Ishikawa (cell line): ENCODE data around the gene CSTB.

Experiments used
- CEBPB ChIP-seq: IDR thresholded peaks from 2 replicates; pipeline ENCODE4 v1.6.1; 2012
- CREB1 ChIP-seq: IDR thresholded peaks from 2 replicates; pipeline ENCODE4 v1.6.1; 2012; ENCODE audit warnings: low read depth
- EGR1 ChIP-seq: IDR thresholded peaks from 2 replicates; pipeline ENCODE4 v1.6.1; 2012
- EP300 ChIP-seq: IDR thresholded peaks from 2 replicates; pipeline ENCODE4 v1.6.1; 2012; ENCODE audit warnings: borderline replicate concordance
- FOXM1 ChIP-seq: IDR thresholded peaks from 2 replicates; pipeline ENCODE4 v1.6.1; 2012; ENCODE audit warnings: low read depth, borderline replicate concordance
- MAX ChIP-seq: IDR thresholded peaks from 2 replicates; pipeline ENCODE4 v1.6.1; 2012
- NFIC ChIP-seq: IDR thresholded peaks from 2 replicates; pipeline ENCODE4 v1.6.1; 2012
- RAD21 ChIP-seq: IDR thresholded peaks from 2 replicates; pipeline ENCODE4 v1.6.1; 2012; ENCODE audit warnings: low read depth
- REST ChIP-seq: IDR thresholded peaks from 2 replicates; pipeline ENCODE4 v1.6.1; 2012; ENCODE audit warnings: low read depth, mild to moderate bottlenecking
- TAF1 ChIP-seq: IDR thresholded peaks from 2 replicates; pipeline ENCODE4 v1.6.1; 2012; ENCODE audit warnings: low read depth, mild to moderate bottlenecking
- TCF12 ChIP-seq: IDR thresholded peaks from 2 replicates; pipeline ENCODE4 v1.6.1; 2012; ENCODE audit warnings: low read depth
- TEAD4 ChIP-seq: IDR thresholded peaks from 2 replicates; pipeline ENCODE4 v1.6.1; 2012
- YY1 ChIP-seq: IDR thresholded peaks from 2 replicates; pipeline ENCODE4 v1.6.1; 2012; ENCODE audit warnings: low read depth
- ZBTB7A ChIP-seq: IDR thresholded peaks from 2 replicates; pipeline ENCODE4 v1.6.1; 2012; ENCODE audit warnings: low read depth
- TF ChIP-seq, protein P1 (sequence below): IDR thresholded peaks from 2 replicates; pipeline ENCODE4 v1.6.1; 2012

CSTB gene

DNA sequence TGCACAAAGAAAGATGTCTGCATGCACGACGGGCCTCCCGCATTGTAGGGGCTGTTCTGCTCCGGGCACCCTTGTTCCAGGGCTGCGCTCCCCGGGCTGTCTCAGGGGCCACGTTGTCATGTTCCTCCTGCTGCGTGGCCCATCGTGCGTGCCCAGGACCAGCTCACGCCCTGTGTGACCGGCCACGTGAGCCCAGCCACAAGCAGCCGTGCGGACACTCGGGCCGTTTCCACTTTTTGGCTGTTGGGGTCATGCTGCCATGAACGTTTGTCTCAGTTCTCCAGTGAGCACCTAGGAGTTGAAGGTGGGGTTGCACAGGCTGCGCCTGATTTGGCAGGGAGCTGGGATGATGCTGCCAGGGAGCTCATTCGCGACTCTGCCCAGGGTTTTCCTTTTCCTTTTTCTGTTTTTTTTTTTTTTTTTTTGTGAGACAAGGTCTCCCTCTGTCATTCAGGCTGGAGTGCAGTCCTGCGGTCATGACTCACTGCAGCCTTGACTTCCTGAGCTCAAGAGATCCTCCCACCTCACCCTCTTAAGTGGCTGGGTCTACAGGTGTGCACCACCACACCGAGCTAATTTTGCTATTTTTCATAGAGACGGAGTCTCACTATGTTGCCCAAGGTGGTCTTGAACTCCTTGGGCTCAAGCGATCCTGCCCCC, 39.8 kb downstream of the CSTB start:
- TF ChIP-seq TCF12 (no peak), TAF1 (no peak)

DNA sequence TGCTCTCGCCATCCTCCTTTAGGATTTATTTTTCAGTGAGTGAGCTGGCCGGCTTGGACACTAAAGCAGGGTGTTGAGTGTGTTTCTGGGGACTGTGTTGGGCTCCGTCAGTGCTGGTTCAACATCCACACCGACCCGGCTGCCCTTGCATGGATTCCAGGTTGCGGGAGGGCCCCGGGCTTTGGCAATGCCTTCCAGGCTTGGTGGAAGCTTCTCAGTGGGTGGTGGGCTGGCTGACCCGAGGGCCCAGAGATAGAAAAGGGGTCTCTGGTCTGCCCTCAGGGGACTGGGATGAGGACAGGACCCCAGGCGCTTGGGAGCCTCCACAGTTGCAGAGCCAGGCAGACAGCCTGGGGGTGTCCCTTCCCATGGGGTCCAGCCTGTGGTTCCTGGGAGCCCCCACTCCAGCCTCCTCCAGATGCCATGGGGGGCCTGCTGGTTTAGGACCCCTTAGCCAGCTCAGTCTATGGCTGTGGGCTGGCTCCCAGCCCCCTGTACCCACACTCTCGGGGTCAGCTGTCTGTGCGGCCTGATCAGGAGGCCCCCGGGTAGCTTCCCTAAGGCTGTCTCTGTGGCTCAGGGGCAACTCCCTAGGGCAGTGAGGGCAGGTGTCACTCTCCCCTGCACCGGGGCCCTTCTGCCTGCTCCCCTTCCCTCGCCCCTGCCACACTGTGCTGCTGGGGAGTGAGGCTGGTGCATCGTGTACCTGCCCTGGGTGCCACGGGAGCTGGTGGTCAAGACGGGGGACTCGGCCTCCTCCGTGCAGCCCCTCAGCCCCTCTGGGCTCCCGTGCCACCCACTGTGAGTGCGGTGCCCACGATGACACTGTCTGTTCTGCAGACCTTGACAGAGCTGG, 40.6 kb downstream of the CSTB start:
- TF ChIP-seq REST (no peak), CREB1 (no peak), CEBPB (no peak), TCF12 (no peak), TEAD4 (no peak), ZBTB7A (no peak), NFIC (no peak), FOXM1 (no peak), YY1 (no peak), RAD21 (no peak), TAF1 (no peak), EP300 (no peak), MAX (no peak), EGR1 (no peak)

- no peak for TF ChIP-seq MAX
- no peak for TF ChIP-seq REST
- no peak for TF ChIP-seq FOXM1
- TF ChIP-seq TAF1 = no peak
- TF ChIP-seq YY1 = no peak
- TF ChIP-seq CREB1 = no peak
- no peak for TF ChIP-seq EGR1
These were observed 41.2 kb downstream of the CSTB start for GRCh38 chr21:43734928-43735229.

- TF ChIP-seq CEBPB = no peak
- TF ChIP-seq TCF12 = 0 out of 2 replicates have a peak, but pooled peaks have one; percentile 39
- no peak for TF ChIP-seq RAD21
- no peak for TF ChIP-seq REST
- TF ChIP-seq TEAD4 = no peak
- no peak for TF ChIP-seq EP300
- TF ChIP-seq TAF1 = no peak
- no peak for TF ChIP-seq MAX
- 0 out of 2 replicates have a peak, but pooled peaks have one; percentile 14 for TF ChIP-seq EGR1
- TF ChIP-seq ZBTB7A = 0 out of 2 replicates have a peak, but pooled peaks have one; percentile 82
- TF ChIP-seq FOXM1 = no peak
- no peak for TF ChIP-seq YY1
- TF ChIP-seq, protein P1, sequence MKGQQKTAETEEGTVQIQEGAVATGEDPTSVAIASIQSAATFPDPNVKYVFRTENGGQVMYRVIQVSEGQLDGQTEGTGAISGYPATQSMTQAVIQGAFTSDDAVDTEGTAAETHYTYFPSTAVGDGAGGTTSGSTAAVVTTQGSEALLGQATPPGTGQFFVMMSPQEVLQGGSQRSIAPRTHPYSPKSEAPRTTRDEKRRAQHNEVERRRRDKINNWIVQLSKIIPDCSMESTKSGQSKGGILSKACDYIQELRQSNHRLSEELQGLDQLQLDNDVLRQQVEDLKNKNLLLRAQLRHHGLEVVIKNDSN = no peak
- TF ChIP-seq NFIC = 0 out of 2 replicates have a peak, but pooled peaks have one; percentile 17
- TF ChIP-seq CREB1 = no peak
These were observed 41.8 kb downstream of the CSTB start for GRCh38 chr21:43734131-43734927.
